Measurements from ENCODE around the gene PRKG1. TPM values are rescaled to one million over a fixed set of nuclear protein-coding genes. Genes with fewer than 3 reads are reported as not detected.

The PRKG1 gene
- total RNA-seq, 1 experiment from 2014 or later: 0.21 TPM

- no peaks in the 10 kb centered on the region for H3K9me3 Mint-ChIP-seq (ENCODE audit: low read depth, unreplicated experiment)
- no peak overlapping the region for H3K4me3 Mint-ChIP-seq (ENCODE audit: low read depth, unreplicated experiment)
- intact Hi-C loops (cut with micrococcal nuclease; ENCODE audit: unreplicated experiment): no loop called here
- H3K36me3 Mint-ChIP-seq (ENCODE audit: insufficient read depth, unreplicated experiment): no peaks in the 10 kb centered on the region
- TF ChIP-seq CTCF (IDR thresholded peaks at IDR 0.05; ENCODE audit: unreplicated experiment): no peak
- CTCF ChIA-PET: no interaction called here
- no peak for DNase-seq
- BruUV-seq (replicated peaks): no TSS peak
- H3K27ac Mint-ChIP-seq (ENCODE audit: unreplicated experiment): no peak overlapping the region
- H3K4me1 Mint-ChIP-seq (ENCODE audit: low read depth, unreplicated experiment): no peaks in the 10 kb centered on the region
- H3K27me3 Mint-ChIP-seq (ENCODE audit: unreplicated experiment): no peaks in the 10 kb centered on the region
Measured at GRCh38 chr10:51915031-51915542, 840.8 kb downstream of the PRKG1 start.

GRCh38 chr10:51918440-51918839, 844.2 kb downstream of the PRKG1 start:
- Mint-ChIP-seq H3K27ac (ENCODE audit: unreplicated experiment) (no peak overlapping the region), H3K9me3 (ENCODE audit: low read depth, unreplicated experiment) (no peaks in the 10 kb centered on the region), H3K36me3 (ENCODE audit: insufficient read depth, unreplicated experiment) (no peaks in the 10 kb centered on the region), H3K4me3 (ENCODE audit: low read depth, unreplicated experiment) (no peak overlapping the region), H3K4me1 (ENCODE audit: low read depth, unreplicated experiment) (no peaks in the 10 kb centered on the region), H3K27me3 (ENCODE audit: unreplicated experiment) (no peaks in the 10 kb centered on the region)
- CTCF ChIA-PET: interaction anchor here (0.6 kb wide), 1 partner anchor 318 kb away, joined by 10 read pairs; no protein-coding TSS in a partner anchor
- DNase-seq: no peak
- no peak for TF ChIP-seq CTCF (IDR thresholded peaks at IDR 0.05; ENCODE audit: unreplicated experiment)
- intact Hi-C loops (cut with micrococcal nuclease; ENCODE audit: unreplicated experiment): no loop called here
- no TSS peak for BruUV-seq (replicated peaks)

GRCh38 chr10:51918884-51919325, 844.6 kb downstream of the PRKG1 start:
- no TSS peak for BruUV-seq (replicated peaks)
- no peak overlapping the region for H3K27ac Mint-ChIP-seq (ENCODE audit: unreplicated experiment)
- DNase-seq: no peak
- intact Hi-C loops (cut with micrococcal nuclease; ENCODE audit: unreplicated experiment): no loop called here
- no peak for TF ChIP-seq CTCF (IDR thresholded peaks at IDR 0.05; ENCODE audit: unreplicated experiment)
- H3K4me1 Mint-ChIP-seq (ENCODE audit: low read depth, unreplicated experiment): no peaks in the 10 kb centered on the region
- H3K9me3 Mint-ChIP-seq (ENCODE audit: low read depth, unreplicated experiment): peaks cover under 1% of the 10 kb centered on the region
- no peaks in the 10 kb centered on the region for H3K27me3 Mint-ChIP-seq (ENCODE audit: unreplicated experiment)
- CTCF ChIA-PET: interaction anchor here (0.7 kb wide), 1 partner anchor 402 kb away, joined by 3 read pairs; no protein-coding TSS in a partner anchor
- H3K36me3 Mint-ChIP-seq (ENCODE audit: insufficient read depth, unreplicated experiment): no peaks in the 10 kb centered on the region
- no peak overlapping the region for H3K4me3 Mint-ChIP-seq (ENCODE audit: low read depth, unreplicated experiment)

- Mint-ChIP-seq H3K36me3 (ENCODE audit: insufficient read depth, unreplicated experiment) (no peaks in the 10 kb centered on the region), H3K27ac (ENCODE audit: unreplicated experiment) (no peak overlapping the region), H3K27me3 (ENCODE audit: unreplicated experiment) (no peaks in the 10 kb centered on the region), H3K4me1 (ENCODE audit: low read depth, unreplicated experiment) (no peaks in the 10 kb centered on the region), H3K4me3 (ENCODE audit: low read depth, unreplicated experiment) (no peak overlapping the region), H3K9me3 (ENCODE audit: low read depth, unreplicated experiment) (peaks cover 8% of the 10 kb centered on the region)
- TF ChIP-seq CTCF (IDR thresholded peaks at IDR 0.05; ENCODE audit: unreplicated experiment): no peak
- CTCF ChIA-PET: no interaction called here
- intact Hi-C loops (cut with micrococcal nuclease; ENCODE audit: unreplicated experiment): no loop called here
- DNase-seq: no peak
- no TSS peak for BruUV-seq (replicated peaks)
Measured at GRCh38 chr10:51920672-51921071, 846.4 kb downstream of the PRKG1 start.
